ENCODE data around the gene PROX1. TPM values are rescaled to one million over a fixed set of nuclear protein-coding genes. Genes with fewer than 3 reads are reported as not detected.

The PROX1 gene
- total and polyA plus RNA-seq, 2 donors (not counting 1 experiment from before 2014, with no cell fraction given): 0.24 to 3.8 TPM

DNA sequence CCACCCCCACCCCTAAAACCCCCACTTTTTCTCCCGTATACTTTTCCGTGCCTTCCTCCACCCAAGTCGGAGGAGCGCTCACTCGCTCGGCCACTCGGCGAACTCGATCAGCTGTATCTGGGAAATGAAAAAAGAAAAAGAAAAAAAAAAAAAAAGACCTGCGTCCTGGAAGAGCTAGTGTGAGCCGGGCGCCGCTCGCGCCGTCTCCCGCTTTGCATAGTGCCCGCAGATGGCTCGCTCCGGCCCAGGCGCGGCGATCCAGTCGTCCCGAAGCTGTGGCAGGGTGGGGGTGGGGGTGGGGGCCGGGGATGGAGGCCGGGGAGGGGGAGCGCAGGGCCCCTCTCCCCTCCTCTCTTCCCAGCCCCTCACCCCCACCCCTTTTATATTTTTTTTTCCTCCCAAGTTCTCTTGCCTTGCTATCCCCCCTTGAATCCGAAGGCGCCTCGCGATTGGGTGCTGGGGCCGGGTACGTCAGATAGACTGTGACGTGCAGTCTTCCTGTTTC lies 299 bp upstream of the PROX1 start:
- H3K9me3 ChIP-seq (ENCODE audit: control extremely low read depth in 1 of 3, control insufficient read depth in 2 of 3, insufficient read depth in 1 of 3, low read length in 2 of 3): peaks cover 3 to 50% (median 9%) of the 10 kb centered on the region in 3 donors
- CTCF ChIA-PET: no interaction called here
- H4K20me1 ChIP-seq (ENCODE audit: control insufficient read depth, insufficient read depth, low read length, poor library complexity, severe bottlenecking): no peaks in the 10 kb centered on the region
- peak overlapping the region; percentile 62 for H3K9ac ChIP-seq (ENCODE audit: low read length)
- peak overlapping the region; percentile 77 for H2AFZ ChIP-seq (ENCODE audit: insufficient read depth, low read depth, low read length, poor library complexity, severe bottlenecking)
- DNase-seq (no peak), ATAC-seq (ENCODE audit: low read depth) (peak; percentile 26)
- H3K4me1 Mint-ChIP-seq: peaks cover 35% of the 10 kb centered on the region
- peaks cover 21 to 37% of the 10 kb centered on the region in 2 donors for H3K4me1 ChIP-seq (ENCODE audit: control insufficient read depth in 2 of 2, insufficient read depth in 2 of 2, low read length in 2 of 2)
- POLR2A ChIA-PET: no interaction called here
- WGBS (ENCODE audit: insufficient coverage): 8% methylated on average over 7 of the region's 35 CpGs
- peaks cover 0 to 74% (median 58%) of the 10 kb centered on the region in 4 experiments for H3K27me3 ChIP-seq (replicated peaks in 1 of 4; ENCODE audit: control extremely low read depth in 1 of 4, control insufficient read depth in 3 of 4, insufficient read depth in 4 of 4, low read length in 3 of 4)
- H3K9me3 Mint-ChIP-seq (ENCODE audit: insufficient read depth): peaks cover 2% of the 10 kb centered on the region
- peak overlapping the region; percentile 25 to 64 (median 37) for H3K4me3 ChIP-seq (ENCODE audit: control extremely low read depth in 1 of 5, extremely low read depth in 1 of 5, insufficient read depth in 1 of 5, low read depth in 2 of 5, low read length in 4 of 5)
- TF ChIP-seq EZH2 (IDR thresholded peaks at IDR 0.05; ENCODE audit: borderline replicate concordance, insufficient read depth, low read depth, low read length, poor library complexity, severe bottlenecking): no peak
- TF ChIP-seq, protein P1, sequence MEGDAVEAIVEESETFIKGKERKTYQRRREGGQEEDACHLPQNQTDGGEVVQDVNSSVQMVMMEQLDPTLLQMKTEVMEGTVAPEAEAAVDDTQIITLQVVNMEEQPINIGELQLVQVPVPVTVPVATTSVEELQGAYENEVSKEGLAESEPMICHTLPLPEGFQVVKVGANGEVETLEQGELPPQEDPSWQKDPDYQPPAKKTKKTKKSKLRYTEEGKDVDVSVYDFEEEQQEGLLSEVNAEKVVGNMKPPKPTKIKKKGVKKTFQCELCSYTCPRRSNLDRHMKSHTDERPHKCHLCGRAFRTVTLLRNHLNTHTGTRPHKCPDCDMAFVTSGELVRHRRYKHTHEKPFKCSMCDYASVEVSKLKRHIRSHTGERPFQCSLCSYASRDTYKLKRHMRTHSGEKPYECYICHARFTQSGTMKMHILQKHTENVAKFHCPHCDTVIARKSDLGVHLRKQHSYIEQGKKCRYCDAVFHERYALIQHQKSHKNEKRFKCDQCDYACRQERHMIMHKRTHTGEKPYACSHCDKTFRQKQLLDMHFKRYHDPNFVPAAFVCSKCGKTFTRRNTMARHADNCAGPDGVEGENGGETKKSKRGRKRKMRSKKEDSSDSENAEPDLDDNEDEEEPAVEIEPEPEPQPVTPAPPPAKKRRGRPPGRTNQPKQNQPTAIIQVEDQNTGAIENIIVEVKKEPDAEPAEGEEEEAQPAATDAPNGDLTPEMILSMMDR (IDR thresholded peaks at IDR 0.05): no peak
- H3K79me2 ChIP-seq (ENCODE audit: control insufficient read depth, insufficient read depth, low read length): no peaks in the 10 kb centered on the region
- H3K27ac ChIP-seq (ENCODE audit: low read length in 2 of 2): no peak overlapping the region
- peak overlapping the region; percentile 79 for H3K4me2 ChIP-seq (replicated peaks; ENCODE audit: low read depth, low read length, poor library complexity, severe bottlenecking)
- intact Hi-C loops (cut with micrococcal nuclease): no loop called here
- H3K36me3 ChIP-seq (replicated peaks in 1 of 2; ENCODE audit: control extremely low read depth in 1 of 2, control insufficient read depth in 1 of 2, extremely low read depth in 1 of 2, insufficient read depth in 2 of 2, low read length in 1 of 2): no peaks in the 10 kb centered on the region
- H3K27me3 Mint-ChIP-seq: peaks cover 67% of the 10 kb centered on the region
- peak overlapping the region; percentile 78 for H3K27ac Mint-ChIP-seq
- peak overlapping the region; percentile 90 for H3K4me3 Mint-ChIP-seq

DNA sequence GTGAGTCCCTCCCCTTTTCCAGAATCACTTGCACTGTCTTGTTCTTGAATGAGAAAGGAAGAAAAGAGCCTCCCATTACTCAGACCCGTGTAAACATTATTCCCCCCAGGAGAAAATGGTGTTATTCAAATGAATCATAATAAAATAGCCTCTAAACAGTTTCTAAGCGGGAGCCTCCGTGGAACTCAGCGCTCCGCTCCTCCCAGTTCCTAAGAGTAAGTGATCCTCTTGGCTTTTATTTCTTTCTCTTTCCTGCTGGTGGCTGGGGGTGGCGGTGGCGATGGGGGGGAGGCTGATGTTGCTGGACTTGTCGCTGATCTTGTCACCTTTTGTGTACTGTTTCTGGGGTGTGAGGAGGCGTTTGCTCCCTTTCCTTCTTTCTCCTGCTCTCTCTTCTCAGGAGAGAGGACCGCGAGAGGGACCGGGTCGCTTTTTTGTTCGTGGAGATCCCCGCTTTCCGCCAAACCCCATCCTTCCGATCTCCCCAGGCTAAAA lies 781 bp downstream of the PROX1 start:
- intact Hi-C loops (cut with micrococcal nuclease): no loop called here
- Histone ChIP-seq H3K79me2 (ENCODE audit: control insufficient read depth, insufficient read depth, low read length) (no peaks in the 10 kb centered on the region), H3K36me3 (replicated peaks in 1 of 2; ENCODE audit: control extremely low read depth in 1 of 2, control insufficient read depth in 1 of 2, extremely low read depth in 1 of 2, insufficient read depth in 2 of 2, low read length in 1 of 2) (no peaks in the 10 kb centered on the region), H3K9ac (ENCODE audit: low read length) (peak overlapping the region; percentile 62), H4K20me1 (ENCODE audit: control insufficient read depth, insufficient read depth, low read length, poor library complexity, severe bottlenecking) (no peaks in the 10 kb centered on the region), H2AFZ (ENCODE audit: insufficient read depth, low read depth, low read length, poor library complexity, severe bottlenecking) (peak overlapping the region; percentile 77), H3K27me3 (replicated peaks in 1 of 4; ENCODE audit: control extremely low read depth in 1 of 4, control insufficient read depth in 3 of 4, insufficient read depth in 4 of 4, low read length in 3 of 4) (peaks cover 0 to 70% (median 55%) of the 10 kb centered on the region in 4 experiments), H3K4me3 (ENCODE audit: control extremely low read depth in 1 of 5, extremely low read depth in 1 of 5, insufficient read depth in 1 of 5, low read depth in 2 of 5, low read length in 4 of 5) (peak overlapping the region; percentile 25 to 64 (median 37)), H3K27ac (ENCODE audit: low read length in 2 of 2) (no peak overlapping the region), H3K4me1 (ENCODE audit: control insufficient read depth in 2 of 2, insufficient read depth in 2 of 2, low read length in 2 of 2) (peaks cover 21 to 37% of the 10 kb centered on the region in 2 donors), H3K4me2 (replicated peaks; ENCODE audit: low read depth, low read length, poor library complexity, severe bottlenecking) (peak overlapping the region; percentile 79), H3K9me3 (ENCODE audit: control extremely low read depth in 1 of 3, control insufficient read depth in 2 of 3, insufficient read depth in 1 of 3, low read length in 2 of 3) (peaks cover 3 to 44% (median 9%) of the 10 kb centered on the region in 3 donors)
- H3K4me3 Mint-ChIP-seq: peak overlapping the region; percentile 90
- peak; percentile 6 for ATAC-seq (ENCODE audit: low read depth)
- H3K4me1 Mint-ChIP-seq: peaks cover 35% of the 10 kb centered on the region
- TF ChIP-seq, protein P1 (IDR thresholded peaks at IDR 0.05): no peak
- TF ChIP-seq EZH2 (IDR thresholded peaks at IDR 0.05; ENCODE audit: borderline replicate concordance, insufficient read depth, low read depth, low read length, poor library complexity, severe bottlenecking): no peak
- peaks cover 66% of the 10 kb centered on the region for H3K27me3 Mint-ChIP-seq
- POLR2A ChIA-PET: no interaction called here
- WGBS (ENCODE audit: insufficient coverage): 2% methylated on average over 8 of the region's 17 CpGs
- H3K27ac Mint-ChIP-seq: peak overlapping the region; percentile 27
- CTCF ChIA-PET: no interaction called here
- peaks cover 2% of the 10 kb centered on the region for H3K9me3 Mint-ChIP-seq (ENCODE audit: insufficient read depth)
- no peak for DNase-seq

Measured in B cell (primary cell).